ENCODE results near the gene ACAP3.
"Not testable (repeated sequence)": the region's sequence is repeated elsewhere in the genome, so short reads cannot be mapped to it uniquely, and the experiment has no call there.

ACAP3 gene

DNA sequence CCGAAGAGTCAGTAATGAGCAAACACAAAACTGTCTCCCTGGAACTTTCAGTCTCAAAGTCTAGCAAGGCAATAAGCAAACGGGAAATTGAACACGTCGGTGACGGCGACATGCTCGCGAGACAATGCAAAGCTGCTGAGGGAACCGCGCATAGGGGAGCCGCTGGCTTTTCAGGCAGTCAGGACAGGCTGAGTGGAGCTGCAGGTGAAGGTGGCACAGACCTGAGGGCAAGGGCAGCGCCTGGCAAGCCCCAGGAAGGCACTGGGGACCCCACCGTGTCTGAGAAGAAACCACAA lies 11.9 kb upstream of the ACAP3 start:
- no peak overlapping the region for H3K27ac Mint-ChIP-seq
- H3K36me3 Mint-ChIP-seq (ENCODE audit: low read depth): peaks cover 18% of the 10 kb centered on the region
- DNase-seq (ENCODE audit: low spot score): no peak
- H3K4me3 Mint-ChIP-seq: no peak overlapping the region
- peaks cover 12% of the 10 kb centered on the region for H3K4me1 Mint-ChIP-seq (ENCODE audit: low read depth)
- no peaks in the 10 kb centered on the region for H3K27me3 Mint-ChIP-seq (ENCODE audit: low read depth)
- no peaks in the 10 kb centered on the region for H3K9me3 Mint-ChIP-seq

- Mint-ChIP-seq H3K36me3 (ENCODE audit: low read depth) (peaks cover 18% of the 10 kb centered on the region), H3K9me3 (no peaks in the 10 kb centered on the region), H3K4me1 (ENCODE audit: low read depth) (peaks cover 12% of the 10 kb centered on the region), H3K27ac (no peak overlapping the region), H3K27me3 (ENCODE audit: low read depth) (no peaks in the 10 kb centered on the region), H3K4me3 (no peak overlapping the region)
- no peak for DNase-seq (ENCODE audit: low spot score)
Measured at GRCh38 chr1:1318777-1319645, 11.3 kb upstream of the ACAP3 start.

GRCh38 chr1:1318131-1318652 lies 10.5 kb upstream of the ACAP3 start:
- Mint-ChIP-seq H3K9me3 (no peaks in the 10 kb centered on the region), H3K4me3 (no peak overlapping the region), H3K36me3 (ENCODE audit: low read depth) (peaks cover 21% of the 10 kb centered on the region), H3K27me3 (ENCODE audit: low read depth) (no peaks in the 10 kb centered on the region), H3K27ac (no peak overlapping the region), H3K4me1 (ENCODE audit: low read depth) (peaks cover 8% of the 10 kb centered on the region)
- no peak for DNase-seq (ENCODE audit: low spot score)

- Mint-ChIP-seq H3K9me3 (no peaks in the 10 kb centered on the region), H3K27ac (no peak overlapping the region), H3K4me1 (ENCODE audit: low read depth) (peaks cover 6% of the 10 kb centered on the region)
Measured at GRCh38 chr1:1317420-1317819, 9.7 kb upstream of the ACAP3 start.

DNA sequence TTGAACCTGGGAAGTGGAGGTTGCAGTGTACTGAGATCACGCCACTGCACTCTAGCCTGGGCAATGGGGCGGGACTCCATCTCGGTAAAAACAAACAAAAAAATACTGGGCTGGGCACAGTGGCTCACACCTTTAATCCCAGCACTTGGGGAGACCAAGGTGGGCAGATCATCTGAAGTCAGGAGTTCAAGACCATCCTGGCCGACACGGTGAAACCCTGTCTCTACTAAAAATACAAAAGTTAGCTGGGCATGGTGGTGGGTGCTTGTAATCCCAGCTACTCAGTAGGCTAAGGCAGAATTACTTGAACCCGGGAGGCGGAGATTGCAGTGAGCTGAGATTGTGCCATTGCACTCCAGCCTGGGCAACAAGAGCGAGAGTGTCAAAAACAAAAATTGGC lies 8.5 kb upstream of the ACAP3 start:
- DNase-seq (ENCODE audit: low spot score); H3K4me1 Mint-ChIP-seq (ENCODE audit: low read depth); H3K27me3 Mint-ChIP-seq (ENCODE audit: low read depth); H3K4me3 Mint-ChIP-seq; H3K9me3 Mint-ChIP-seq; H3K27ac Mint-ChIP-seq: not testable (repeated sequence)
- H3K36me3 Mint-ChIP-seq (ENCODE audit: low read depth): peaks cover 21% of the 10 kb centered on the region

More at GRCh38 chr1:1317420-1317819, 9.7 kb upstream of the ACAP3 start:
- DNase-seq (ENCODE audit: low spot score): no peak
- Mint-ChIP-seq H3K27me3 (ENCODE audit: low read depth) (no peaks in the 10 kb centered on the region), H3K4me3 (no peak overlapping the region), H3K36me3 (ENCODE audit: low read depth) (peaks cover 21% of the 10 kb centered on the region)

DNA sequence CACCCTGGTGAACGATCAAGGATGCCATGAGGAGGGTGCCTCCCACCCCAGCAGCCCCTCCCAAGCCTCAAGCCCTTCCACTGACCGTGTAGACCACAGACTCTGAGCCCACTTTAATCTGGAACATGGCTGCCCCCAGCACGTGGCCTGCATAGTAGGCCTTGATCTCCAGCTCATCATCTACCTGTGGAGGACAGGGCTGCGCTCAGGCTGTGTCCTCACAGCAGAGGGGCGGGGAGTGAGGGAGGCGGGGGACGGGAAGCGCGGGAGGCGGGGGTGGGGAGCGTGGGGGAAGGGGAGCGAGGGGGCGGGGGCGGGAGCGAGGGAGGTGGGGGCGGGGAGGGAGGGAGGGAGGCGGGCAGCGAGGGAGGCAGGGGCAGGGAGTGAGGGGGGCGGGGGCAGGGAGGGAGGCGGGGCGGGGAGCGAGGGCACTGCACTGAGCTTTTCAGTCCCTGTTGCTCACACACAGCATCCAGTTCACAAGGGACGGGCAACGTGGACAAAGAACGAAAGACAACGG lies 7.8 kb upstream of the ACAP3 start:
- Mint-ChIP-seq H3K36me3 (ENCODE audit: low read depth) (peaks cover 21% of the 10 kb centered on the region), H3K4me3 (no peak overlapping the region), H3K9me3 (no peaks in the 10 kb centered on the region), H3K4me1 (ENCODE audit: low read depth) (peaks cover 2% of the 10 kb centered on the region), H3K27me3 (ENCODE audit: low read depth) (no peaks in the 10 kb centered on the region), H3K27ac (no peak overlapping the region)
- DNase-seq (ENCODE audit: low spot score): no peak

GRCh38 chr1:1314678-1315335 lies 7.1 kb upstream of the ACAP3 start:
- Mint-ChIP-seq H3K27ac (no peak overlapping the region), H3K4me3 (no peak overlapping the region), H3K27me3 (ENCODE audit: low read depth) (no peaks in the 10 kb centered on the region), H3K36me3 (ENCODE audit: low read depth) (peaks cover 21% of the 10 kb centered on the region), H3K9me3 (no peaks in the 10 kb centered on the region), H3K4me1 (ENCODE audit: low read depth) (peaks cover 2% of the 10 kb centered on the region)
- DNase-seq (ENCODE audit: low spot score): no peak

DNA sequence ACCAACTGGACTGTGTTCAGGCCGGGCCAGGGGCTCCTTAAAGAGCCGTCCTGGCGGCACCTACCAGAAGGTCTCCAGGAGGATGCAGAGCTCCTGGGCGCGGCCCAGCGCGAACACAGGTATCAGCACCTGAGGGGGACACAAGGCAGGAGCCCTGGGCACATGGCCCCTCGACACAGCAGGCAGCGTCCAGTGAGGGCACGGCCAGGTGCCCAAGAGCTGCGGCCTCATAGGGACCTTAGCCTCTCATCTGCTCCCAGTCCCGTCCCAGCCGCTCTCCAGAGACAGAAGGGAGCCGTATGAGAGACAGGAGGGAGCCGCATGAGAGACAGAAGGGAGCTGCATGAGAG lies 6.5 kb upstream of the ACAP3 start:
- no peak for DNase-seq (ENCODE audit: low spot score)
- no peak overlapping the region for H3K4me3 Mint-ChIP-seq
- H3K36me3 Mint-ChIP-seq (ENCODE audit: low read depth): peaks cover 20% of the 10 kb centered on the region
- no peaks in the 10 kb centered on the region for H3K9me3 Mint-ChIP-seq
- H3K4me1 Mint-ChIP-seq (ENCODE audit: low read depth): peaks cover 2% of the 10 kb centered on the region
- H3K27ac Mint-ChIP-seq: no peak overlapping the region
- no peaks in the 10 kb centered on the region for H3K27me3 Mint-ChIP-seq (ENCODE audit: low read depth)

DNA sequence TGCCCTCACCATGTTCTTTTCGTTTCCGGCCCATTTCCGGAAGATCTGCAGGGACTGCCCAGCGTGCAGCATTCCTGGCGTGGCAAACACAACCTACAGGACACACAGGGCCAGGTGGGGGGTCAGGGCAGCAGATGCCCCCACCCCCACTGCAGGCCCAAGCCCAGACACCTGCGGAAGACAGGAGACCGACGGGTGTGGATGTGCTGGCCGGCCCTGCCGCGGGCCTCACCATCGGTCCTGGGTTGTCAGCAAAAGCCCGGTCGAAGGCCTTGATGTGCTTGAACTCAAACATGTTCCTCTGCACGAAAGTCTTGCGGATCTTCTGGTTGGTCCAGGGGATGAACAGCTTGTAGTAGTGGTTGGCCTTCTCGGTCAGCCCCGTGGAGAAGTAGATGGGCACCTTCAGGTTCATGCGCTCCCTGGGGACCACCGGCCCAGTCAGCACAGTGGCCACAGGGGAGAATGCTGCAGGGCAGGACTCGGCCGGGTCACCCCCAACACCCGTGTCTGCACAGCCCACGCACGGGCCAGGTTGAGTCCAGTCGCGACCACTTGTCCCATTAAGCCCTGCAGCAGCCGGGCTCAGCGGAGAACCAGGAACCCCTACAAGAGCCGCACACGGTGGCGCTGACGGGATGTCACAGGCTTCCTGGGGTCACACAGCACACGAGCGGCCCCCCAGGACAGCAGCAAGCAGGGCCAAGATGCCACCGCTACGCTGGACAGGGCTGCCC lies 5.9 kb upstream of the ACAP3 start:
- Mint-ChIP-seq H3K9me3 (no peaks in the 10 kb centered on the region), H3K27ac (no peak overlapping the region), H3K4me1 (ENCODE audit: low read depth) (peaks cover 2% of the 10 kb centered on the region), H3K27me3 (ENCODE audit: low read depth) (no peaks in the 10 kb centered on the region), H3K36me3 (ENCODE audit: low read depth) (peaks cover 18% of the 10 kb centered on the region), H3K4me3 (no peak overlapping the region)
- no peak for DNase-seq (ENCODE audit: low spot score)

GRCh38 chr1:1312450-1313314 lies 5.0 kb upstream of the ACAP3 start:
- DNase-seq (ENCODE audit: low spot score): no peak

DNA sequence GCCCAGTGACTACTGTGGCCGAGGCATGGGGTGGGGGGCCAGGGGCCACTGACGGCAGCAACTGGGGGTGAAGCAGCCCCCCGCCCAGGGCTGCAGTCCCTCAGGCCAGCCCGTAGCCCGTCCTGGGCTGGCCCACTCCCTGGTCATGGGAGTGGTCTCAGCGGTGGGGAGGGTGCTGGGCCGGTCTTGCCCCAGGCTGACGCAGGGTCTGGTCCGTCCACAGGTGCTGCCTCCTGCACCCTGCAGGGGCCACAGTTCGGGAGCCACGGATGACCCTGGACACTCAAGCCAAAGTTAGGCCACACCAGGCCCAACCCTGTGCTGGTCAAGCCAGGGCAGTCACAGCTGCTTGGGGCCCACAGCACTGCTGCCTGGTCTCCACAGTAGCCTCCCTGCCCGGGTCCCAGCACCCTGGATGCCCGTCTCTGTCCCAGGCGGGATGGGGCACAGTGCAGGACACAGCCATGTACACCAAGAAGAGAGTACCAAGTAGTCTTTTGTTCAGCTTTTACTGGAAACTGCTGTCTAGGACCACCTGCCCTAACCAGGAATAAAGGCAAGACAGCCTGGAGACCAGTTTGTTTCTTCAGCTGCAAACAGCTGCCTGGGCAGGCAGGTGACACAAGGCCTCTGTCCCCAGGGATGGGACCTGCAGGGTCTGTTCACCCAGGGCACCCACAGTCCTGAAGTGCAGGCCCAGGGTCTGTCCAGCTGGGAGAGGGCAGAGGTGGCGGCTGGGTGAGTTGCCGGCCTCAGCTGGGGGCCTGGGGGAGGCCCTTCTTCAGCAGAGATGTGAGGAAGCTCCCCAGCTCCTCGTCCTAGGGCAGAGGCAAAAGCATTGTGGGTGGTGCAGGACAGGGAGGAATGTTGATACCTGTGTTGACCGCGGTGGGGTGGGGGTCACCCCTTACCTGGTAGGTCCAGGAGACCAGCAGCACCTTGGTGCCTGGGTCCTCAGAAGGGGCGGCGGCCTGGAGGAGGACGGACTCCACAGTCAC lies 3.7 kb upstream of the ACAP3 start:
- peaks cover 11% of the 10 kb centered on the region for H3K36me3 Mint-ChIP-seq (ENCODE audit: low read depth)
- H3K4me3 Mint-ChIP-seq: no peak overlapping the region
- no peaks in the 10 kb centered on the region for H3K9me3 Mint-ChIP-seq
- peaks cover 8% of the 10 kb centered on the region for H3K4me1 Mint-ChIP-seq (ENCODE audit: low read depth)
- no peak overlapping the region for H3K27ac Mint-ChIP-seq
- DNase-seq (ENCODE audit: low spot score): no peak
- no peaks in the 10 kb centered on the region for H3K27me3 Mint-ChIP-seq (ENCODE audit: low read depth)

More at GRCh38 chr1:1312450-1313314, 5.0 kb upstream of the ACAP3 start:
- H3K9me3 Mint-ChIP-seq: no peaks in the 10 kb centered on the region
- H3K36me3 Mint-ChIP-seq (ENCODE audit: low read depth): peaks cover 16% of the 10 kb centered on the region
- no peaks in the 10 kb centered on the region for H3K27me3 Mint-ChIP-seq (ENCODE audit: low read depth)
- no peak overlapping the region for H3K4me3 Mint-ChIP-seq
- peaks cover 2% of the 10 kb centered on the region for H3K4me1 Mint-ChIP-seq (ENCODE audit: low read depth)
- no peak overlapping the region for H3K27ac Mint-ChIP-seq

DNA sequence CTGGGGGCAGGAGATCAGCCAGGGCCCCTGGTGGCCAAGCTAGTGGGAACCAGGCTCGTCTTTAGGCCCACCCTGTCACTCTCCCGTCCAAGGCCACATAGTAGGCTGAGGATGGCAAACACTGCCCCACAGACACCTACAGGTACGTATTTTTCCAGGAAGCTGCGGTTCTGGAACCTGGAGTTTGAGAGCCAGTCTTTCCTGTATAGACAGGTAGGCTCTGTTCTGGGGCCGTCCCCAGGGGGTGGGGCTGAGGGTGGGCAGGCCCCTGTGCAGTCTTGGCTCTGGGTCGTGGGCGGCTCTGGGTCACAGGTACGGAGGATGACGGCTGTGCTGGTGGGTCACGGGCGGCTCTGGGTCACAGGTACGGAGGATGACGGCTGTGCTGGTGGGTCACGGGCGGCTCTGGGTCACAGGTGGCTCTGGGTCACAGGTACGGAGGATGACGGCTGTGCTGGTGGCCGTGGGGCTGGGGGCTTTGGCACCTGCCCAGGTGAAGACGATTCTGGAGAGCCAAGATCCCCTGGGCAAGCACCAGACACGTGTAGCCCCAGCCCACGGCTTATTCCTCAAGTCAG lies 2.8 kb upstream of the ACAP3 start:
- no peaks in the 10 kb centered on the region for H3K9me3 Mint-ChIP-seq
- H3K4me1 Mint-ChIP-seq (ENCODE audit: low read depth): peaks cover 15% of the 10 kb centered on the region
- no peaks in the 10 kb centered on the region for H3K27me3 Mint-ChIP-seq (ENCODE audit: low read depth)
- H3K27ac Mint-ChIP-seq: no peak overlapping the region
- peaks cover 8% of the 10 kb centered on the region for H3K36me3 Mint-ChIP-seq (ENCODE audit: low read depth)
- peak overlapping the region; percentile 38 for H3K4me3 Mint-ChIP-seq
- DNase-seq (ENCODE audit: low spot score): no peak
